GM12892 (cell line): Measurements from ENCODE around the gene SCAF8.

Experiments
- POLR2A ChIP-seq: IDR thresholded peaks from 2 replicates; pipeline ENCODE4 v1.6.1; 2011; ENCODE audit warnings: low read depth, low read length, control low read depth
- POLR2AphosphoS5 ChIP-seq: IDR thresholded peaks from 2 replicates; pipeline ENCODE4 v1.6.1; 2011; ENCODE audit warnings: low read depth, low read length, control low read depth
- TAF1 ChIP-seq: IDR thresholded peaks from 2 replicates; pipeline ENCODE4 v1.6.1; 2011; ENCODE audit warnings: low read depth, mild to moderate bottlenecking, control low read depth, low read length, borderline replicate concordance

GRCh38 chr6:154792325-154792724 lies 59.1 kb downstream of the SCAF8 start:
- no peak for TF ChIP-seq POLR2A
- no peak for TF ChIP-seq POLR2AphosphoS5
- no peak for TF ChIP-seq TAF1
